ENCODE results near the gene TARDBP.
A peak's percentile ranks its signal among the peaks of the same experiment; 100 is the strongest.
"Not testable (repeated sequence)": the region's sequence is repeated elsewhere in the genome, so short reads cannot be mapped to it uniquely, and the experiment has no call there.

The TARDBP gene

DNA sequence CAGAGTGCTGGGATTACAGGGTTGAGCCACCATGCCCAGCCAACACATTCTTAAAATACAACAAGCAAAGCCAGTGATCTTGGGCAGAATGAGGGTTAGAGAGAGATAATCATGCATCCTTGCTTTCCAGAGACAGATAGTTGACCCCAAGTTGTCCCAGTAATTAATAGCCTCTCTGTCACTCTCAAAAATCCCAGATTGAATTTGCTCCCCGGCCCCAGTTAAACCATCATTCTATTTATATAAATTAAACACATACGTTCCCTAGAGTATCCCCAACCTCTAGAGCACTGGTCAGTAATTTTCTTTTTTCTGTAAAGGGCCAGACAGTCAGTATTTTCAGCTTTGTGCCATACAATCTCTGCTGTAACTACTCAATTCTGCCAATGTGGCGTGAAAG, 16.4 kb upstream of the TARDBP start:
- DNase-seq, result no peak

DNA sequence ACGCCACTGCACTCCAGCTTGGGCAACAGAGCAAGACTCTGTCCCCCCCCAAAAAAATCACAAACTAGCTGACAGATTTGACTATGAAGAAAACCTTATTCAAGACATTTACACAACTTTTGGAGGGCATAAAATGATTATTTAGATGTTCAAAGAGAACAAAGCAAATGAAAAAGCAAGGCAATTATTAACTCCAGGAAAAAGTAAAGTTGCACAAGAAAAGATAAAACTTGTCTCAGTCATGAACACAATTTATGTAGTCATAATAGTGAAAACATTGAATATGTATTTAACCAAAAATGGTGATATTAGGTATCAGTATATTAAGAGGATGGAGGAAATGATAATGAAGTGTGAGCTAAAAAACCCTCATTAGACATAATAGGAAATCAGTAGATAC, 11.9 kb upstream of the TARDBP start:
- no peak for DNase-seq

DNA sequence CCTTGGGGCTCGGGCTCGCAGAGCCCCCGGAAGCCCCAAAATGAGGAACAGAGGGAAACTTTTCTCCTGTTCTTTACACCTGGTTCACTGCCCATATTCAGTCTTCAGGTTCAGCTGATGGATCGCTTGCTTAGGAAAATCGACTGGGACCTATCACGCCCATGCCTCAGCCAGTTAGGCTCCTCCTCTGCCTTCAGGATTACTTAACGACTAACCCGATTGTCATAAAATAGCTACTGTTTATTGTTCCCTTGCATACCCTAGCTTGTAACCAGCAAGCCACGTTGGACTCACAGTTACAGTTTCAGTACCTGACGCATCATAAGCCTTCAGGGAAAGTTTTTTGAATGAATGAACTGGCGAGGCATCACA, 692 bp downstream of the TARDBP start:
- no peak for DNase-seq

DNA sequence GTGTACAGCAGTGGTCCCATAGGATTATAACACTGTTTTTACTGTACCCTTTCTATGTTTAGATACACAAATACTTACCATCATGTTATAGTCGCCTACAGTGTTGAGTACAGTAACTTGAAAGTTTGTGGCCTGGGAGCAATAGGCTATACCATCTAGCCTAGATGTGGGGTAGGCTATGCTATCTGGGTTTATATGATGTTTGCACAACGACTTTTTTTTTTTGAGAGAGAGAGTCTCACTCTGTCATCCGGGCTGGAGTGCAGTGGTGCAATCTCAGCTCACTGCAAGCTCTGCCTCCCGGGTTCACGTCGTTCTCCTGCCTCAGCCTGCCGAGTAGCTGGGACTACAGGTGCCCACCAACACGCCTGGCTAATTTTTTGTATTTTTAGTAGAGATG, 6.9 kb downstream of the TARDBP start:
- DNase-seq, result not testable (repeated sequence)

DNA sequence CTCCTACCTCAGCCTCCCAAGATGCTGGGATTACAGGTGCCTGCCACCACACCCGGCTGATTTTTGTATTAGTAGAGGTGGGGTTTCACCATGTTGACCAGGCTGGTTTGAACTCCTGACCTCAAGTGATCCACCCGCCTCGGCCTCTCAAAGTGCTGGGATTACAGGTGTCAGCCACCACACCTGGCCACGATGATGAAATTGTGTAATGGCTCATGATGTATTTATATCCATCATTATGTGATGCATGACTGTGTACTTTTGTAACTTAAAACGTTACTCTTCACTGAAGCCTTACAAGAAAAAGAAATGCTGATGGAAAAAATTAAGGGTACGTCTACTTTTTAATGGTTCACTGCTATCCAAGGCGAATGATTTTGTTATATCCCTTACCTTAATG, 7.5 kb downstream of the TARDBP start:
- no peak for DNase-seq

DNA sequence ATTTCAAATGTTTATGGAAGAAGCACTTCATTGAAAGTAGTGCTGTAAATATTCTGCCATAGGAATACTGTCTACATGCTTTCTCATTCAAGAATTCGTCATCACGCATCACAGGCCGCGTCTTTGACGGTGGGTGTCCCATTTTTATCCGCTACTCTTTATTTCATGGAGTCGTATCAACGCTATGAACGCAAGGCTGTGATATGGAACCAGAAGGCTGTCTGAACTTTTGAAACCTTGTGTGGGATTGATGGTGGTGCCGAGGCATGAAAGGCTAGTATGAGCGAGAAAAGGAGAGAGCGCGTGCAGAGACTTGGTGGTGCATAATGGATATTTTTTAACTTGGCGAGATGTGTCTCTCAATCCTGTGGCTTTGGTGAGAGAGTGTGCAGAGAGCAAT, 10.7 kb downstream of the TARDBP start:
- no peak for DNase-seq

DNA sequence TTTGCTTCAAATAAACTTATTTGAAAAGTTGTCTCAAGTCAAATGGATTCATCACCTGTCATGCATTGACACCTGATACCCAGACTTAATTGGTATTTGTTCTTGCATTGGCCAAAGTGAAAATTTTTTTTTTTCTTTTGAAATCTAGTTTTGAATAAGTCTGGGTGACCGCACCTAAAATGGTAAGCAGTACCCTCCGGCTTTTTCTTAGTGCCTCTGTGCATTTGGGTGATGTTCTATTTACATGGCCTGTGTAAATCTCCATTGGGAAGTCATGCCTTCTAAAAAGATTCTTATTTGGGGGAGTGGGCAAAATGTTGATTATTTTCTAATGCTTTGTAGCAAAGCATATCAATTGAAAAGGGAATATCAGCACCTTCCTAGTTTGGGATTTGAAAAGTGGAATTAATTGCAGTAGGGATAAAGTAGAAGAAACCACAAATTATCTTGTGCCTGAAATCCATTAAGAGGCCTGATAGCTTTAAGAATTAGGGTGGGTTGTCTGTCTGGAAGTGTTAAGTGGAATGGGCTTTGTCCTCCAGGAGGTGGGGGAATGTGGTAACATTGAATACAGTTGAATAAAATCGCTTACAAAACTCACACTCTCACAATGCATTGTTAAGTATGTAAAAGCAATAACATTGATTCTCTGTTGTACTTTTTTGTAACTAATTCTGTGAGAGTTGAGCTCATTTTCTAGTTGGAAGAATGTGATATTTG, 11.9 kb downstream of the TARDBP start:
- DNase-seq, result no peak

DNA sequence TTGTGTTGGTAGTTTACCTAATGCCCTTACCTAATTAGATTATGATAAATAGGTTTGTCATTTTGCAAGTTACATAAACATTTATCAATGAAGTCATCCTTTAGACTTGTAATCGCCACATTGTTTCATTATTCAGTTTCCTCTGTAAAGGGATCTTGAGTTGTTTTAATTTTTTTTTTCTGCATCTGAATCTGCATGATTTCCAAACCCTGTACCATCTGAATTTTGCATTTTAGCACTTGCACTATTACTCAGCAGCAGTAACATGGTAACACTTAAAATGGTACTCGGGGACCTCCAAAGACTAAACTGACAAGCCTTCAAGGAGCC, 12.4 kb downstream of the TARDBP start:
- DNase-seq, result no peak

DNA sequence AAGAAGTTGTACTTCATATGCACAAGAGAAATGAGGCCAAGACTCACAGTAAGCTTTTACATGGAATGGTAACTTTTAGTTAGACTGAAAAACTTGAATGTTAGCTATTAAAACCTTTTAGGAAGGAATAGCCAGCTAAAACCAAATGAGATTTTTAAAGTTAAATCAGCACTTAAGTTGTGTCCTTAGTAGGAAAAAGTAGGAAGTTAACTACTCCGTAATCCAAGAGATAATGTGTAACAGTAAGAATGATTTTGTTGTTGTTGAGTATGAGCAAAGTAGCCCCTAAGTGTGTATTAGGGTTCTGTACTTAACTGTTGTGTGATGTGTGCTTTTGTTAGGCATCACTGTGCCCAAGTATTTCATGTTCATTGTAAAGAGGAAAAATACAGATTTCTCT, 13.2 kb downstream of the TARDBP start:
- DNase-seq, result no peak

DNA sequence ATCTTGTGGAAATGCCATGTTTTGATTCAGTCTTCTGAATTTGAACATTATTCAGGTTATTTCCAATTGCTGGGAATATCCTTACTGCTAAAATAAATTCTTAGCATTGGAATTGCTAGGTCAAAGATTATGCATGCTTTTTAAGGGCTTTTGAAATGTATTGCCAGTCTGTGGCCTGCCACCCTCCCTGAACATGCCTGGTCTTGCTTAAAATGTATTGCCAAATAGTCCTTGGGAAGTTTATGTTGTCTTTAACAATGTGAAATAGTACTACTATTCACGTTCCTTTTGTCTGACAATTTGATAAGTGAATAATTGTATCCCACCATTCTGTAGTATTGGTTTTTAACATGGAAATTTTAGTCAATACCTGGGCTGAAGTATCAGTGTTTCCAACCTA, 13.6 kb downstream of the TARDBP start:
- DNase-seq, result no peak

DNA sequence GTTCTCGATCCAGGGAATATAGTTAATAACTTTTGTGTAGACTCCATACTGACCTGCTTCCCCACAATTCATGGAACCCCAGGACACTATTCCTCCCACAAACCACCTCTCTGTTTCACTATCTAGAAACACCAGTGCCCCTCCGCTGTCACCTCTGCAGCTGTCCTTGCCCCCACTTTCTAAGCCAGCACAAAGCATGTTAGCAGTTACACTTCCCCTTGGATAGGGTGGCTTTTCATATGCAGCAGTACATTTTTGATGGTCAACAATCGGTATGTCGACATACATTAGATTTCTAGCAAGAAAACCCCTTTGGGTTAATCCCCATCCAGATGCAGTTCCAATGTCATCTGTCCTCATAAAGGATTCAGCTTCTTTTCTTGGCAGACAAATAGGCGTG, 14.4 kb downstream of the TARDBP start:
- DNase-seq, result no peak

DNA sequence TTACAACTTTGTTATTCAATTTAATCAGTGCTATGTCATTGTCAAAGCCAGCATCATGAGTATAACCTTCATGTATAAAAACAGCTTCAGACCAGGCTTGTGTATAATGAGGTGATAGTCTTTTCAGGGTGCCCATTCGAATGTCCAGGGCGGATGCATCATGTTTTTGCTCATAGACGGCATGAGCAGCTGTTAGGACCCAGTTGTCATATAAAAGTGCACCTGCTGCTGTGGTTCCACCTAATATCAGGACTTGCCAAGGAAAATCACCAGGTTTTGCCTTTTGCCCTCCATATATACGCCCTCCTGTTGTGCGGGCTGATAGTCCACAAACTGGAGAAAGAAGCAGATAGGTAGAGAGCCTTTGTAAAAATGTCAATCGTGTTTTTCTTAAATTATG, 14.9 kb downstream of the TARDBP start:
- DNase-seq, result no peak

DNA sequence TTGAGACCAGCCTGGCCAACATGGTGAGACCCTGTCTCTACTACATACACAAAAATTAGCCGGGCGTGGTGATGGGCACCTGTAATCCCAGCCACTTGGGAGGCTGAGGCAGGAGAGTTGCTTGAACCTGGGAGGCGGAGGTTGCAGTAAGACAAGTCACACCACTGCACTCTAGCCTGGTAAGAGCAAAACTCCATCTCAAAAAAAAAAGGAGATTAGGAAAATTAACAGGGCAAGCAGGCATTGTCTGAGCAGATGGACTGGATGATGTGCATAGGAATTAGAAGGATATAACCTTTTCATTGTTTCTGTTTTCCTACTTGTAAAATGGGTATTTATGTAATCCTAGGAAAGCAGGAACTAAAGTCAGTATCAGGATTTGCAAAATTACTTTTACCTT, 15.6 kb downstream of the TARDBP start:
- no peak for DNase-seq

DNA sequence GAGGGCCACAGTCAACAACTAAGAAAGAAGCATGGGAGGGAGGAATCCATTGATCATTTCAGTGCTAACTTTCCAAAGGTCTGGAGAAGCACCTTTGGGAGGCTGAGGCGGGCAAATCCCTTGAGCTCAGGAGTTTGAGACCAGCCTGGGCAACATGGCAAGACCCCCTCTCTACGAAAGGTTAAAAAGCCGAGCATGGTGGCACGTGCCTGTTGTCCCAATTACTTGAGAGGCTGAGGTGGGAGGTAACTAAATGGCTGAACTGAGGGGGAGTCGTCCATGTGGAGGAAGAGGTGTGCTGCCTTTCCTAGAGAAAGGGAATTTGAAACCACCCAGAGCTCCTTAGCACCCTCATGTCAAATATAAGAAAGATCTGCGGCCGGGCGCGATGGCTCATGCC, 18.4 kb downstream of the TARDBP start:
- DNase-seq, result no peak

DNA sequence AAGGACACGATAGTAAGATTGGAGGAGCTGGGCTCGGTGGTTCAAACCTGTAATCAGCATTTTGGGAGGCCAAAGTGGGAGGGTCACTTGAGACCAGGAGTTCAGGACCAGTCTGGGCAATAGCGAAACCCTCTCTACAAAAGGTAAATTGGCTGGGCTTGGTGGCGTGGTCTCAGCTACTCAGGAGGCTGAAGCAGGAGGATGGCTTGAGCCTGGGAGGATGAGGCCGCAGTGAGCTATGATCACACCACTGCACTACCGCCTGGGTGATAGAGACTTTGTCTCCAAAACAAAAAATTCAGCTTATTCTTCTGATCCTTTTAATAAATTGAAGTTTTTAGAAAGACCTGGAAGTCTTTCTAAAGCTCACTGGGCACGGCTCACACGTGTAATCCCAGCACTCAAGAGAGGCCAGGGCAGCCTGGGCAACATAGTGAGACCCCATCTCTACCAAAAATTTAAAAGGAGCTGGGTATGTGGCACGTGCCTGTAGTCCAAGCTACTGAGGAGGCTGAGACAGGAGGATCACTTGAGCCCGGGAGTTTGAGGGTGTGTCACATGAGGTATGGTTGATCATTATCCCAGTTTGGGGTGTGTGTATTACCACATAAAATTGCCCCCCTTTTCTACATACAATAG, 19.3 kb downstream of the TARDBP start:
- no peak for DNase-seq

DNA sequence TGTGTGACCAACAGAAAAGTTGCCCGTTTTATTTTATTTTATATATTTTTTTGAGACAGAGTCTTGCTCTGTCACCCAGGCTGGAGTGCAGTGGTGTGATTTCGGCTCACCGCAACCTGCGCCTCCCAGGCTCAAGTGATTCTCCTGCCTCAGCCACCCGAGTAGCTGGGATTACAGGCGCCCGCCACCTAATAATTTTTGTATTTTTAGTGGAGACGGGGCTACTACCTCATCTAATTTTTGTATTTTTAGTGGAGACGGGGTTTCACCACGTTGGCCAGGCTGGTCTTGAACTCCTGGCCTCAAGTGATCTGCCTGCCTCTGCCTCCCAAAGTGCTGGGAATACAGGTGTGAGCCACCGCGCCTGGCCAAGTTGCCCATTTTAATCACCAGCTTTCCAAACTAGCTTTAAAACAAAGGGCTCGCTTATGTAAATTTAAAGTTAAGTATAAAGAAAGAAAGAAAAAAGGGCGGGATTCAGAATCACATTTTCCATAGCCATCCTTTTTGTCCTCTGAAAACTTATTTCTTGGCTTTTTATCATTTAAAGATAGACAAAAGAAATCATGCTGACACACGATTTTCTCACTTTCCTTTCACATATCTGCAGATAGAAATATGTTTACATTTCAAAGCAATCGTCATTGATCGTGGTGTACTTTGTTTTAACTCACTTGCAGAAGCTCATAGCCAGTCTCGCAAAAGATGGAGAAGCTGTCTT, 24.7 kb downstream of the TARDBP start:
- not testable (repeated sequence) for DNase-seq

DNA sequence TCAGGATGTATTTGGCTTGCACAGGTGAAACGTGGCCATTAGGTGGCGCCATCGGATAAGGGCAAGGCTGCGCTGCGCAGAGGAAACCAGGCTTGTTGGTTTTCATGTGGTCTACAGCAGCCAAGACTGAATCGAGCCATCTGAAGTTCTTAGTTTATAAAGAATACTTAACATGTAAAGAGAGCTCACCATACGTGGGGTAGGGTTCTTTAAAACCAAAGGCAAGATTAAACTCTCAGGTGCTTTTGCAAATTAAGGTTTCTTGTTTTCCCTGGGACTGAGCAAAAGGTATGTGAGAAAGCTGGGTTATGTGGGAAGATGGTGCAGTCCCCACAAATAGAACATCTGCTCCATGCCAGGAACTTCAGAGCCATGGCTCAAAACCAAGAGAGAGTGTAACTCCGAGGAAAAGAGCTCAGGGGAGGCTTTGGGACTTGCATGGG, 25.3 kb downstream of the TARDBP start:
- DNase-seq, result peak; percentile 86

DNA sequence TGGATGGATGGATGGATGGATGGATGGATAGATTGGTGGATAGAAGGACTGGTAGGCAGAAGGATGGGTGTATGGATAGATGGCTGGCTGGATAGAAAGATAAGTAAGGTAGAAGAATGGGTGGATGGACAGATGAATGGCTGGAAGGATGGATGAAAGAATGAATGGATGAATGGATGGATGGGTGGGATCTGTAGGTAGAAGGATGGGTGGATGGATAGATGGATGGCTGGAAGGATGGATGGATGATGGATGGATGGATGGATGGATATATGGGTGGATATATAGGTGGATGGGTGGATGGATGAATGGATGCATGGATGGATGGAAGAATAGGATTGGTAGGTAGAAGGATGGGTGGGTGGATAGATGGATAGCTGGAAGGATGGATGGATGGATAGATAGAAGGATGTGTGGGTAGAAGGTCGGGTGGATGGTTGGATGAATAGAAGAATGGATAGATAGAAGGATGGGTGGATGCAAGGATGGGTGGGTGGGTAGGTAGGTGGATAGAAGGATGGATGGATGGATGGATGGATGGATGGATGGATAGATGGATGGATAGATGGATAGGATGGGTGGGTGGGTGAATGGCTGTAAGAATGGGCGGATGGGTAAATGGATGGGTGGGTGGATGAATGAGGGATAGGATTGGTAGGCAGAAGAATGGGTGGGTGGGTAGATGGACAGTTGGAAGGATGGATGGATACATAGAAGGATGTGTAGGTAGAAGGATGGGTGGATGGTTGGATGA, 27.1 kb downstream of the TARDBP start:
- no peak for DNase-seq

DNA sequence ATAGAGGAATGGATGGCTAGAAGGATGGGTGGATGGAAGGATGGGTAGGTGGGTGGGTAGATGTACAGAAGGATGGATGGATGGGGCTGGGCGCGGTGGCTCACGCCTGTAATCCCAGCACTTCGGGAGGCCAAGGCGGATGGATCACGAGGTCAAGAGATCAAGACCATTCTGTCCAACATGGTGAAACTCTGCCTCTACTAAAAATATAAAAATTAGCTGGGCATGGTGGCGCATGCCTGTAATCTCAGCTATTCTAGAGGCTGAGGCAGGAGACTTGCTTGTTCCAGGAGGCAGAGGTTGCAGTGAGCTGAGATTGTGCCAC, 27.6 kb downstream of the TARDBP start:
- not testable (repeated sequence) for DNase-seq

DNA sequence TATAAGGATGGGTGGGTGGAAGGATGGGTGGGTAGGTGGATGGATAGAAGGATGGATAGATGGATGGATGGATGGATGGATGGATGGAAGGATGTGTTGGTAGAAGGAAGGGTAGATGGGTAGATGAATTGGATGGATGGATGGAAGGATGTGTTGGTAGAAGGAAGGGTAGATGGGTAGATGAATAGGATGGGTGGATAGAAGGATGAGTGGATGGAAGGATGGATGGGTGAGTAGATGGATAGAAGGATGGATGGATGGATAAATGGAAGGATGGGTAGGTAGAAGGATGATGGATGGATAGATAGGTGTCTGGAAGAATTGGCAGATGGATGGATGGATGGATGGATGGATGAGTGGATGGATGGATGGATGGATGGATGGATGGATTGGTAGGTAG, 28.6 kb downstream of the TARDBP start:
- DNase-seq, result no peak

DNA sequence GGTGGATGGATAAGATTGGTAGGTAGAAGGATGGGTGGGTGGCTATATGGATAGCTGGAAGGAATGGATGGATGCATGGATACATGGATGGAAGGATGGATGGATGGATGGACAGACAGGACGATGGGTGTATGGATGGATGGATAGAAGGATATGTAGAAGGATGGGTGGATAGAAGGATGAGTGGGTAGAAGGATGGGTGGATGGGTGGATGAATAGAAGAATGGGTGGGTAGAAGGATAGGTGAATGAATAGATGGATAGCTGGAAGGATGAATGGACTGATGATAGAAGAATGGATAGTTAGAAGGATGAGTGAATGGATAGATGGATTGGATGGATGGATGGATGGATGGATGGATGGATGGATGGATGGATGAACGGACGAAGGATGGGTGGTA, 29.6 kb downstream of the TARDBP start:
- no peak for DNase-seq

DNA sequence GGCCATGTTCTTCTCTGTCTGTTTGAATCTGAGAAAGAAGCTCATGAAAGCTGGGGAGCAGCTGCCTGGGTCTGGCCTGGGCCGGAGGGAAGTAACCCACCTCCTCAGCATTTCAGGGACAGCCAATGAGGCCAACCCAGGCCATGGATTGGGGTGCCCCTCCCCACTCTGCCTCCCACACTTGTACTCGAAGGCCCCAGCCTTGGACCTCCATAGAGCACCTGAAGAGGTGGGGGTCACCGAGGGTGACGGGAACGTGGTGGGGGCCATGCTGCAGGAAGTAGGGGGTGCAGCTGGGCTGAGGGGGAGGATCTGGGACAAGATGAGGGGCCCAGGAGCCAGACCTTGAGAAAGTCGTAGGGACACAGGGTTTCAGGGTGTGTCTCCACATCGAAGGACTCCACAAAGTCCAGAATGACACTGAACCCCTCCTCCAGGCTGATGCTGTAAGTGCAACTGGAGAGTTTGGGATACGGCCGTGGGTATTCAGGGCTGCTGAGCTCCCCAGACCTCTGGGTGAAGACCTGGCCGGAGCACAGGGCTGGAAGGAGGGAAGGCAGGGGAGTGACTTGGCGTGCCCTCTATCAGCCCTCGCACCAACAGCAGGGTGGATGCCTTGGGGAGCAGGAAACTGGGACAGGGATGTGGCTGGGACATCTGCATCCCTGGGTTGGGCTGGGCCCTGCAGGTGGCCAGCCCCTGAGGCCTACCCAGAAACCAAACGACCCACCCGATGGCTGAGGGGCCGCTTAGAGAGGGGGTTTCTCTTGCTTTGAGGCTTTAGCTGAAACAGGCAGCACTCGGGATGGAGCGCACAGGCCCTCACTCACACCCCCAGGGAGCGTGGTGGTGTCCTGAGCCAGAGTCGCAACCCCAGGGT, 30.8 kb downstream of the TARDBP start:
- no peak for DNase-seq

All from NCI-H2171 treated with DMSO at 0.1 percent for 48 hours (cell line).